Vagina (tissue), 2 donors: ENCODE results near the gene RAB37.

Source experiments
- POLR2A ChIP-seq, 2 donors: fragments of 450-650 bp; IDR thresholded peaks; one replicate each; pipeline ENCODE4 v1.6.1; 2017; ENCODE audit warnings: antibody characterized with exemption in 2 of 2, mild to moderate bottlenecking in 2 of 2, moderate library complexity in 2 of 2
- POLR2AphosphoS5 ChIP-seq, 2 donors: sonication (generic); formaldehyde crosslinking; IDR thresholded peaks; one replicate each; pipeline ENCODE4 v1.9.0; 2017; ENCODE audit warnings: antibody characterized with exemption in 2 of 2, mild to moderate bottlenecking in 2 of 2, low read depth in 1 of 2; ENCODE audit not compliant: insufficient read depth in 1 of 2
- TF ChIP-seq, protein P1 (sequence below), 3 experiments: fragments of 450-650 bp in 2 of 3; fragments of 200-600 bp in 1 of 3; sonication (generic) in 1 of 3; IDR thresholded peaks; one replicate each; pipeline ENCODE4 v1.5.1; 2017 to 2019; ENCODE audit warnings: antibody characterized with exemption in 3 of 3, mild to moderate bottlenecking in 2 of 3, moderate library complexity in 2 of 3

DNA sequence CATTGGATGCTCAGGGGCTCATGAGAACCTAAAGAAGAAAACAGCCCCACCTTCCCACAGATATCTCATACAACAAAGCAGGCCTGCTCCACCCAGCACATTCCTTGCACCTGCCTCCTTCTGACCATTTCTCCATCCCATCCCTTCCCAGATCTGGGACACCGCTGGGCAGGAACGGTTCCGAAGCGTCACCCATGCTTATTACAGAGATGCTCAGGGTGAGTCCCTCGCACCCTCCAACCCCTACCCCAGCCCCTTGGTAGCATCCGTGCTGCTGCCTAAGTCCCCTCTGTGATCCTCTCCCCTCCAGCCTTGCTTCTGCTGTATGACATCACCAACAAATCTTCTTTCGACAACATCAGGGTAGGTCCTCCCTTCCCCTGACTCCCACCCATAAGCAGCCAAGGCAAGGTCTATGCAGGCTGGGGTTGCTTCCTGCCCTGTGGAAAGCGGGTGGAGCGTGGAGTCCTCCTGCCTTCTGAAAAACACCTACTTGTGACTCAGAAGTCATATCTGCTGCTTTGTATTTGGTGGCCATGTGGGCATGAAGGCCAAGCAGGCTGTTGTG lies 6.0 kb downstream of the RAB37 start:
- TF ChIP-seq, protein P1, sequence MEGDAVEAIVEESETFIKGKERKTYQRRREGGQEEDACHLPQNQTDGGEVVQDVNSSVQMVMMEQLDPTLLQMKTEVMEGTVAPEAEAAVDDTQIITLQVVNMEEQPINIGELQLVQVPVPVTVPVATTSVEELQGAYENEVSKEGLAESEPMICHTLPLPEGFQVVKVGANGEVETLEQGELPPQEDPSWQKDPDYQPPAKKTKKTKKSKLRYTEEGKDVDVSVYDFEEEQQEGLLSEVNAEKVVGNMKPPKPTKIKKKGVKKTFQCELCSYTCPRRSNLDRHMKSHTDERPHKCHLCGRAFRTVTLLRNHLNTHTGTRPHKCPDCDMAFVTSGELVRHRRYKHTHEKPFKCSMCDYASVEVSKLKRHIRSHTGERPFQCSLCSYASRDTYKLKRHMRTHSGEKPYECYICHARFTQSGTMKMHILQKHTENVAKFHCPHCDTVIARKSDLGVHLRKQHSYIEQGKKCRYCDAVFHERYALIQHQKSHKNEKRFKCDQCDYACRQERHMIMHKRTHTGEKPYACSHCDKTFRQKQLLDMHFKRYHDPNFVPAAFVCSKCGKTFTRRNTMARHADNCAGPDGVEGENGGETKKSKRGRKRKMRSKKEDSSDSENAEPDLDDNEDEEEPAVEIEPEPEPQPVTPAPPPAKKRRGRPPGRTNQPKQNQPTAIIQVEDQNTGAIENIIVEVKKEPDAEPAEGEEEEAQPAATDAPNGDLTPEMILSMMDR (IDR thresholded peaks at IDR 0.05): no peak
- no peak for TF ChIP-seq POLR2AphosphoS5 (IDR thresholded peaks at IDR 0.05; ENCODE audit: insufficient read depth in 1 of 2, low read depth in 1 of 2)
- TF ChIP-seq POLR2A (IDR thresholded peaks at IDR 0.05): no peak
